ENCODE measurements around the gene COG5.
A peak's percentile ranks its signal among the peaks of the same experiment; 100 is the strongest.

COG5 gene

DNA sequence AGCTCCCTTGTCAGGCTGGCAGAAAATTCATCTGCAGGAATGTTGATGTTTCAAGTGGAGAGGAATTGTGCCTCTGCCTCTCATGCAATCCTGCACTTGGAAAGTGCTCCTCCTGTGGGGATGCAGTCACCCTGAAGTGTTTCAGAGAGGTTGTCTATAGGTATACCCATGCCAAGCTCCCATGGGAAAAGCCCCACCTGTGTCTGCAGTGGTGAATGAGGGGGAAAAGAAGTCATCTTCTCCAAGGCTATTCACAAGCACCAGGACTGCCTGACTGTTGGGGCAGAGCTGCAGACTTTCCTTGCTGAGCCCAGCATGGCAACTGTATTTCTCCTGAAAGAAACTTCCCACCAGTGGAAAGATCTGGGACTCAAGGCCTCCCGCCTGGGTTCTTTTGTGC lies 58.4 kb downstream of the COG5 start:
- DNase-seq: no peak

DNA sequence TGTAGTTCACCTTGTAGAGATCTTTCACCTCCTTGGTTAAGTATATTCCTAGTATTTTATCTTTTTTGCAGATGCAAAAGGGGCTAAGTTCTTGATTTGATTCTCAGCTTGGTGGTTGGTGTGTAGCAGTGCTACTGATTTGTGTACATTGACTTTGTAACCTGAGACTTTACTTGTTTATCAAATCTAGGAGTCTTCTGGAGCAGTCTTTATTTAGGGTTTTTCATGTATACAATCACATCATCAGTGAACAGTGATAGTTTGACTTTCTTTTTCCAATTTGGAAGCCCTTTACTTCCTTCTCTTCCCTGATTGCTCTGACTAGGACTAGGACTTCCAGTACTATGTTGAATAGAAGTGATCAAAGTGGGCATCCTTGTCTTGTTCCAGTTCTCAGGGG lies 60.0 kb downstream of the COG5 start:
- no peak for DNase-seq

DNA sequence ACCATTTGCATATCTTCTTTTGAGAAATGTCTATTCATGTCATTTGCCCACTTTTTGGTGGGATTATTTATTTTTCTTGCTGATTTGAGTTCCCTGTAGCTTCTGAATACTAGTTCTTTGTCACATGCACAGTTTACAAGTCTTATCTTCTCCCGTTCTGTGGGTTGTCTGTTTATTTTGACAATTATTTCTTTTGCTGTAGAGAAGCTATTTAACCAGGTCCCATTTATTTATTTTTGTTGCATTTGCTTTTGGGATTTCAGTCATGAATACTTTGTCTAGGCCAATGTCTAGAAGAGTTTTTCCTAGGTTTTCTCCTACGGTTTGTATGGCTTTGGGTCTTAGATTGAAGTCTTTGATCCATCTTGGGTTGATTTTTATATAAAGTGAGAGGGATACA lies 60.9 kb downstream of the COG5 start:
- DNase-seq: no peak

DNA sequence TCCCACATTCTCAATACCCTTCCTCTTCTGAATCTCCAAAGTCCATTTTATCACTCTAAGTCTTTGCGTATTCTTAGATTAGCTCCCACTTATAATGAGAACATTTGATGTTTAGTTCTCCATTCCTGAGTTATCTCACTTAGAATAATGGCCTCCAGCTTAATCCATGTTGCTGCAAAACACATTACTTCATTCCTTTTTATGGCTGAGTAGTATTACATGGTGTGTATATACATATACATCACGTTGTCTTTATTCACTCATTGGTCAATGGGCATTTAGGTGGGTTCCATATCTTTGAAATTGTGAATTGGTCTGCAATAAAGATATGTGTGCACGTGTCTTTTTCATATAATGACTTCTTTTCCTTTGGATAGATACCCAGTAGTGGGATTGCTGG lies 61.6 kb downstream of the COG5 start:
- no peak for DNase-seq

DNA sequence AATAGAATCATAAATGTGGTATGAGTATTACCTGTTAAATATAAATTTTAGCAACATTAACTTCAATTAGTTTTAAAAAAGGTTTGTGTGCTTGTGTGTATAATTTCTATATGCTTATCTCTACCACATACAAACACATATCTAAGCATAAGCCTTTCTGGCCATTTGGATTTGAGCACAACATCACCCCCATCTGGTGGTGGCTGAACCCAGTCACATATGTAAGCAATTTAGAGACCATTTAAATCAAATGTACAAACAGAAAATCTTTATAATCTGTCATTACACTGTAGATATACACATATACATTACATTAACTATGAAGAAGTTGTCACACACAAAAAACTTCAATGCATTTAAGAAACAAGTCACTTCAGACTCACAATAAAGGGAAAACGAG lies 62.1 kb downstream of the COG5 start:
- DNase-seq: no peak

DNA sequence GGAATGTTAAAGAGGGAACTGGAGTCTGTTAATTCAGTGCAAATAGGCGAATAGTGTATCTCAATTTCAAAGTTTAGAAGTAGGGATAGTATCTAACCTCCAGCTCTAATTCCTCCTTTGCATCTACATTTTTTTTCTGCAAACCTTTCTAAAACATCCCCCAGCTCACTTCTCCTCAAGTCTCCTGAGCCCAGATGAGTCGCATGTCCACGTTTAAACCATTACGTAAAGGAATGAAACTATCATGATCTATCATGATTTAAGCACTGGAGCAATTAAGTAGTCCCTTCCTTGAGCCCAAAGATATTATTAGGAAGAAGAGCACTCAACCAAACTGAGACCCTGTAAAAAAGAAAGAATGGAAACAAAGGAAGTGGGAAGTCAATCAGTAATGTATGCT lies 64.0 kb downstream of the COG5 start:
- no peak for DNase-seq

- DNase-seq: no peak
These were observed 68.2 kb downstream of the COG5 start for GRCh38 chr7:107495516-107495915.

DNA sequence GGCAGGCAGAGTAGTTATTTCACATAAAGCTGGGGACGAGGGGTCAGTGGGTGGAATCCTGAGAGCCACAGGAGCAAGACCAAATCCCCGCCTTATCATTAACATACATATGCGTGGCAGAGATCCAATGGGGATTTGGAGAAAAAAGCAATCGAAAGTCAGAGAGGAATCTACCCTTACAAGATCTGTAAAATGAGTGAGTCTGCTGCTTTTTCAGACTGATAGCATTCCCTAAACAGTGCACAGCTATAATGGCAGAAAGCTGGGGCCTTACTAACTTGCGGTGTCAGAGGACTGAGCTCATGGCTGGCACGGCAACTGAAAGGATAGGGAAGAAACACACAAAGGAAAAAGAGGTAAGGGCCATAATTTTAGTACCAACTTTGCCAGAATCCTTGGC lies 68.8 kb downstream of the COG5 start:
- DNase-seq: no peak

GRCh38 chr7:107494315-107494751 lies 69.4 kb downstream of the COG5 start:
- DNase-seq: no peak

DNA sequence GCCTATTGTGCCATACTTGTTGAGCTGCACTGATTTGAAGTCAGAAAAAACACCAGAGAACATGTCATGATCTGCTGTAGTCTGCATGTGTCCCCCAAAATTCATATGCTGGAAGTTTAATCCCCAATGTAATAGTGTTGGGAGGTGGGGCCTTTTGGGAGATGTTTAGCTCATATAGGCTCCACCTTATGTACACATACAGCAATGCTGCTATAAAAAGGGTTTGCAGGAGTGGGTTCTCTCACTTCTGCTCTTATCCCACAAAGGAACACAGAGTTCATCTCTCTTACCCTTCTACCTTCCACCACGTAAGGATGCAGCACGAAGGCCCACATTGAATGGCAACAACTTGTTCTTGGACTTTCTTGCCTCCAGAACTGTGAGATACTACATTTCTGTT lies 70.8 kb downstream of the COG5 start:
- DNase-seq: no peak

- DNase-seq: no peak
These were observed 77.7 kb downstream of the COG5 start for GRCh38 chr7:107486041-107486440.

DNA sequence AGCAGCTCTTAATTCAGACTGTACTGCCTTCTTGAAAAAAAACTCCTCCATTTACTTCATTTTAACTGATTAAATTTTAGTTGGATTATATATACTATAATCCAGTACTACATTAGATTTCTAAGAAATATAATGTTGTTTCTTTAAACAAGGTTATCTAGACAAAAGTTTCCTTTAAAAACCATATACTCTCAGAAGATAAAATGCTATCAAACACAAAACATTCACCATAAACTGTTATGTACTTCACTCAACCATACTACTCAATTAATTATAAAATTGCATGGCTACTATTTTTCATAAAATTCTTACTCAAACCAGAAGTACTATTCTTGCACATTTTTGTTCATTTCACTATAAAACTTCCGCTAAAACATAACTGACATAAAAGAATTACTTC lies 81.1 kb downstream of the COG5 start:
- DNase-seq: no peak

DNA sequence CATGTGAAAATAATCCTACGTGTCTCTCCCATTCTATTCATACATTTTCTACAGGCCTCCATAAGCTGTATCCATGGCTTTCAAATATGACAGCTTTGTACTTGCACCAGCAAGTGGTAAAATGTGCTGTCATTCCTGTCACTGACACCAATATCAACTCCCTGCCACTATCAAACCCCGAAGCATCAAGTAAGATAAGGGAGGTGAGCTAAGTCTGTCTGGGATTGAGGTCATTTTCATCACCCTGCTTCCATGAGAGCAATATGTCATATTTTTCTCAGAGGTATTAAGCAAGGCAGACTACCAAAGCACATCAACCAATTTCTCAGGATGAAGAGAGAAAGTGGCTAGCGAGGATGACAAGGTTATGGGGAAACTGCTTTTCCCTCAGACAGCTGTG lies 82.8 kb downstream of the COG5 start:
- DNase-seq: no peak

GRCh38 chr7:107479303-107479702 lies 84.4 kb downstream of the COG5 start:
- no peak for DNase-seq

GRCh38 chr7:107474104-107474521 lies 89.6 kb downstream of the COG5 start:
- no peak for DNase-seq

DNA sequence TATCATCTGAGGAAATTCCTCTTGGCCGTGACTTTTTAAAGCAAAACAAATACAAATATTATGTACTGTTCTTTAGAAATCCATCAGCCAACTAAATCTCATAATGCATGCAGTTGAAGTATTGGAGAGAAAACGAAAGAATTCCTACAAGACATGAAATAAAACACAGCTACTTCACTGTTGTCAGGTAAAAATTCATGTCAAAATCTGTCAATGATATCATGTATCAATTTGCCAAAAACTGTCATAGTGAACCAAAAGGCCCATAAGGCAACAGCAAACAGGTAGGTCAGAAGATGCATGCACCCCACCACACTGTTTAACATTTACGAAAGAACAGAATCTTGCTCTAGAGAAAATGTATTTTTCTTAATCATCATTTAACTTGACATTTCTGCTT lies 91.6 kb downstream of the COG5 start:
- DNase-seq: no peak

GRCh38 chr7:107471292-107472070 lies 92.2 kb downstream of the COG5 start:
- DNase-seq: no peak

DNA sequence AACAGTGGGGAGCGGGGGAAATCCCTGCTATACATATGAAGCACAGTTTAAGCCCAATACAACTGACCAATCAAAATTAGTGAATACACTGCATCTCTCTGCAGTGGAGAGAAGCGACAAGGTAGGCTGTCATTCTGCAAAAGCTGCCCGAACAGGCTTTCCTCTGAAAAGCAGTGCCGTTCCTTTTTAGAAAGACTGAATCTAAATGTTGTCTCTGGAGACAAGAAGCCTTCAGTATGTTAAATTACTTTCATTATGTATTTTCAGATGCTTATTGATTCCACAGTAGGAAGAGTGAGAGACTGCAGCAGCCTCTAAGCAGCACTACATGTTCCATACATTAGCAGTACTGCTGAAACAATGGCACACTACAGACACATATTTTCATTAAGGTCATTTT lies 93.8 kb downstream of the COG5 start, which contains the start of gene GPR22:
GPR22 (plus strand) TSS at position 129 of the 400 bp plus-strand sequence. CDS start 4,004 bp downstream, outside the sequence.
- no peak for DNase-seq

- no peak for DNase-seq
These were observed 94.9 kb downstream of the COG5 start for GRCh38 chr7:107468824-107469223.

DNA sequence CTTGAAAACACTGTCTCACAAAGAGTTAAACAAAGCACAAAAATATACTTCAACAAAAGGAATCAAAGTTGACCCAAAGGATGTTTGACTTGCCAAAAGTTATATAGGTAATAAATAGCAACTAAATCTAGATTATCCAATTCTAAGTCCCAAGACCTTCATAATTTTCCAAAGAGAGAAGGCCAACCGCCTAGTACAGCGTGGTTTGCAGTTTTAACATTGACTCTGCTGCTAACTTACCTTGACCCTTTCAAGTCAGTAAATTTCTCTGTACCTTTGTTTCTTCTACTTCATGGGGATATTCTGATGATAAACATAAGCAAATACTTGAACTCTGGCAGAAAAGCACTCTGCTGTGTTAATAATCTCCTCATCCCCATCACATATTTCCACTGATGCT lies 95.7 kb downstream of the COG5 start:
- no peak for DNase-seq

DNA sequence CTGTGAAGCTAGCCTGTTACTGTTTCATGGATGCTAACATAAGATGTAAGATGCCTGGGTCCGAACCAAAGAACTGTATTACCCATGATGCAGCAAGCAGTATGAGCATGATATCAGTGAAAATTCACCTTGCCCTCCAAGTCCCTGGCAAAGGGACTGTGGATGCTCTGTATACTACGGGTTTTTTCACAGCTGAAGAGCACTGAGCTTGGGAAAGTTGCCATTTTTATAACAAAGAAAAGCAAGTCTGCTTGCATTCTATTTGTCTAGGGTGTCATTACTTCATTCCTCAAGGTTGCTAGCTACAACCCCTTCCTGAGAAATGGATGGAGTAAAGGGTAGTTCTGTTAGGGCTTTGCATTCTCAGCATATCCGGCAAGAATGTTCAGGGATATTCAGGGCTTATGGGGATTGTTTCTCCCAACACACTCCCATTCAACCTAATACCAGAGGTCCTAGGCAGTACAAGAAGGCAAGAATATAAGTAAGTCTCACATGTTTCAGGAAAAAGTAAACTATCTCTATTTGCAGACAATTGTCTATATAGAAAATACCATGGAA lies 99.0 kb downstream of the COG5 start:
- no peak for DNase-seq

- DNase-seq: peak; percentile 31
These were observed 100.3 kb downstream of the COG5 start for GRCh38 chr7:107463139-107464078.

GRCh38 chr7:107461938-107462533 lies 101.7 kb downstream of the COG5 start:
- no peak for DNase-seq

Data from activated gamma-delta T cell treated with Interleukin-2 at 50 U/mL for 16 hours (primary cell).